Nephron (organoid): ENCODE results near the gene MMD.

Experiments used
- H3K27ac Mint-ChIP-seq, 3 experiments: 2 replicates each; pipeline ENCODE4 v1.8.0; 2020; ENCODE audit warnings: mixed read lengths in 3 of 3, mild to moderate bottlenecking in 2 of 3, moderate library complexity in 1 of 3
- H3K27me3 Mint-ChIP-seq: 2 replicates; pipeline ENCODE4 v1.8.0; 2021; ENCODE audit warnings: low read depth, mild to moderate bottlenecking, moderate library complexity, mixed read lengths
- H3K36me3 Mint-ChIP-seq: 2 replicates; pipeline ENCODE4 v1.8.0; 2020; ENCODE audit warnings: low read depth, mixed read lengths
- H3K4me1 Mint-ChIP-seq: 2 replicates; pipeline ENCODE4 v1.8.0; 2020; ENCODE audit warnings: mixed read lengths
- H3K4me3 Mint-ChIP-seq, 3 experiments: 2 replicates each; pipeline ENCODE4 v1.8.0; 2020; ENCODE audit warnings: mild to moderate bottlenecking in 3 of 3, mixed read lengths in 3 of 3, moderate library complexity in 2 of 3
- H3K9me3 Mint-ChIP-seq: 2 replicates; pipeline ENCODE4 v1.8.0; 2020; ENCODE audit warnings: mixed read lengths
- CTCF ChIP-seq, 3 experiments: fragments of 200-600 bp; sonication (generic); IDR thresholded peaks; one replicate each; pipeline ENCODE4 v1.5.0; 2021; ENCODE audit warnings: antibody characterized with exemption in 3 of 3; ENCODE audit not compliant: unreplicated experiment in 3 of 3

MMD gene

GRCh38 chr17:55366020-55366481 lies 55.6 kb downstream of the MMD start:
- Mint-ChIP-seq H3K9me3 (peaks cover 27% of the 10 kb centered on the region), H3K27ac (no peak overlapping the region), H3K36me3 (no peaks in the 10 kb centered on the region), H3K27me3 (no peaks in the 10 kb centered on the region), H3K4me1 (no peaks in the 10 kb centered on the region), H3K4me3 (no peak overlapping the region)
- no peak for TF ChIP-seq CTCF (IDR thresholded peaks at IDR 0.05; ENCODE audit: unreplicated experiment in 3 of 3)

GRCh38 chr17:55363033-55363432 lies 58.6 kb downstream of the MMD start:
- no peak overlapping the region for H3K4me3 Mint-ChIP-seq
- no peaks in the 10 kb centered on the region for H3K36me3 Mint-ChIP-seq
- H3K9me3 Mint-ChIP-seq: peaks cover 21% of the 10 kb centered on the region
- TF ChIP-seq CTCF (IDR thresholded peaks at IDR 0.05; ENCODE audit: unreplicated experiment in 3 of 3): no peak
- no peak overlapping the region for H3K27ac Mint-ChIP-seq
- no peaks in the 10 kb centered on the region for H3K4me1 Mint-ChIP-seq
- H3K27me3 Mint-ChIP-seq: no peaks in the 10 kb centered on the region

GRCh38 chr17:55360971-55361370 lies 60.7 kb downstream of the MMD start:
- Mint-ChIP-seq H3K27ac (no peak overlapping the region), H3K36me3 (no peaks in the 10 kb centered on the region), H3K27me3 (no peaks in the 10 kb centered on the region), H3K4me1 (no peaks in the 10 kb centered on the region), H3K4me3 (no peak overlapping the region), H3K9me3 (peaks cover 25% of the 10 kb centered on the region)
- TF ChIP-seq CTCF (IDR thresholded peaks at IDR 0.05; ENCODE audit: unreplicated experiment in 3 of 3): no peak

GRCh38 chr17:55356434-55357328 lies 65.0 kb downstream of the MMD start:
- peaks cover 18% of the 10 kb centered on the region for H3K9me3 Mint-ChIP-seq
- no peaks in the 10 kb centered on the region for H3K27me3 Mint-ChIP-seq
- peak; percentile 50 to 69 (median 63) for TF ChIP-seq CTCF (IDR thresholded peaks at IDR 0.05; ENCODE audit: unreplicated experiment in 3 of 3)
- H3K27ac Mint-ChIP-seq: no peak overlapping the region
- H3K36me3 Mint-ChIP-seq: no peaks in the 10 kb centered on the region
- no peaks in the 10 kb centered on the region for H3K4me1 Mint-ChIP-seq
- H3K4me3 Mint-ChIP-seq: no peak overlapping the region

GRCh38 chr17:55354941-55355340 lies 66.7 kb downstream of the MMD start:
- Mint-ChIP-seq H3K36me3 (no peaks in the 10 kb centered on the region), H3K27ac (no peak overlapping the region), H3K4me3 (no peak overlapping the region), H3K4me1 (no peaks in the 10 kb centered on the region), H3K9me3 (peaks cover 11% of the 10 kb centered on the region), H3K27me3 (no peaks in the 10 kb centered on the region)
- TF ChIP-seq CTCF (IDR thresholded peaks at IDR 0.05; ENCODE audit: unreplicated experiment in 3 of 3): no peak

GRCh38 chr17:55354010-55354409 lies 67.6 kb downstream of the MMD start:
- no peak overlapping the region for H3K4me3 Mint-ChIP-seq
- peaks cover 10% of the 10 kb centered on the region for H3K9me3 Mint-ChIP-seq
- no peak for TF ChIP-seq CTCF (IDR thresholded peaks at IDR 0.05; ENCODE audit: unreplicated experiment in 3 of 3)
- H3K36me3 Mint-ChIP-seq: no peaks in the 10 kb centered on the region
- H3K27ac Mint-ChIP-seq: no peak overlapping the region
- no peaks in the 10 kb centered on the region for H3K27me3 Mint-ChIP-seq
- peaks cover 5% of the 10 kb centered on the region for H3K4me1 Mint-ChIP-seq
